Measurements from ENCODE around the gene ENTPD7. TPM values are rescaled to one million over a fixed set of nuclear protein-coding genes. Genes with fewer than 3 reads are reported as not detected.
"Not testable (repeated sequence)": the region's sequence is repeated elsewhere in the genome, so short reads cannot be mapped to it uniquely, and the experiment has no call there.

ENTPD7 gene, protein sequence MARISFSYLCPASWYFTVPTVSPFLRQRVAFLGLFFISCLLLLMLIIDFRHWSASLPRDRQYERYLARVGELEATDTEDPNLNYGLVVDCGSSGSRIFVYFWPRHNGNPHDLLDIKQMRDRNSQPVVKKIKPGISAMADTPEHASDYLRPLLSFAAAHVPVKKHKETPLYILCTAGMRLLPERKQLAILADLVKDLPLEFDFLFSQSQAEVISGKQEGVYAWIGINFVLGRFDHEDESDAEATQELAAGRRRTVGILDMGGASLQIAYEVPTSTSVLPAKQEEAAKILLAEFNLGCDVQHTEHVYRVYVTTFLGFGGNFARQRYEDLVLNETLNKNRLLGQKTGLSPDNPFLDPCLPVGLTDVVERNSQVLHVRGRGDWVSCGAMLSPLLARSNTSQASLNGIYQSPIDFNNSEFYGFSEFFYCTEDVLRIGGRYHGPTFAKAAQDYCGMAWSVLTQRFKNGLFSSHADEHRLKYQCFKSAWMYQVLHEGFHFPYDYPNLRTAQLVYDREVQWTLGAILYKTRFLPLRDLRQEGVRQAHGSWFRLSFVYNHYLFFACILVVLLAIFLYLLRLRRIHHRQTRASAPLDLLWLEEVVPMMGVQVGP
- 2.7 TPM for total RNA-seq
- long read RNA-seq, partial matches to known transcripts: 1 of 1 reads
- long read RNA-seq, other reads (novel, unspliced or antisense): 0 of 1 reads

DNA sequence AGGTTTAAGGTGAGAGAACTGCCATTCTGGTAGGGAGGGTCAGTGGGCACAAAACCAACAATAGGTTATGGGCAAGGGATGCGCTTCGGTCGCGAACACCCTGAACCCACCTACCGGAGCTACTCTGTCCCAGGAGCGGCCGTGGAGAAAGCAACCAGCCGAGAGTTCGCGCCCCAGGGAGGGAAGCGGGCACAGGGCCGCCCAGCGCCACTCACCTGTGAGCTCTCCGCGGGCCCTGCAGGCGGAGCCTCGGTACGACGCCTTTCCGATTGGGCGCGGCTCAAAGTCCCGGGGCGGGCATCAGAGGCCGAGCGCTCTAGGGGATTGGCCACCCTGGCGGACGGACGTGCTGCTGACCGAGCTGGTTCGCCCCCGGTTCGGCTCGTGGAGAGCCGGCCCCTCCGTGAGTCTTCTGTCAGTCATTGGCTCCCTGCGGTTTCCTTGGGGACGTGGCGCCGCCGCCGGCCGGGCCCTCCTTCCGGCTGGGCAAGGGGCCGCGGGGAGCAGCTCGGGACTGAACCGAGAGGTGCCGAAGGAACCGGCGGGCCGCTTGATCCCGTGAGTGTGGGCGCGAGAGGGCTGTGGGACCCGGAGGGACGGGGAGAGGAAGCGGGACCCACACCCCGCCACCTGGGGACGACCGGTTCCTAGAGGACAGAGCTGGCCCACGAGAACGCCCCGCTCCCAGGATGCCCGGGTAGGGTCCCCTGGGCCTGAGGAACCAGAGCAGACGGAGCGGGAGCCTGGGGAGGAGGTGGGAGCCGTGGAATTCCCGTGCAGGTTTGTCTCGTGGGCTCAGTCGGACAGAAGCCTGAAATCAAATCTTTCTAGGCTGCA, at the start of gene ENTPD7:
Gene ENTPD7, plus strand, starts transcription at position 479 of the 837 bp plus-strand sequence. CDS start 448 bp downstream, outside the sequence.
- DNase-seq: peak; percentile 96
- ATAC-seq: peak; percentile 100
- intact Hi-C loops (cut with micrococcal nuclease): no loop called here

DNA sequence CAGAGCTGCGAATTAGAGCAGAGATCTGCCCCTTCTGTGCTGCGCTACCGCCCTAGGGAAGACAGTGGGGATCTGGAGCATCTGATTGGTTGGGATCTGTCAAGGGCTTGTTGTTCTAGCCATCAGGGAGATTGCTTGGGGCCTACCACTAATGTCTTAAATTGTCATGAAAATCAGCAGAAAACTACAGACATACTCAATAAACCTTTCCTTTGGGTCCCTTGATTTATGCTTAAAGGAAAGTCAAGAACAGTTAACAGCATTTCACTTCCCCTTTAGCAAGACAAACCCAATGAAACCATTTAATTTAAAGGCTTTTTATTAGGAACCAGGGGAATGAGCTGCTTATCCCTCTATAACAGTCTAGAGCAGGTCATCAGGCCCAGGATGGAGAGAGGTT, 49.1 kb upstream of the ENTPD7 start:
- DNase-seq (no peak), ATAC-seq (no peak)
- intact Hi-C loops (cut with micrococcal nuclease): no loop called here

DNA sequence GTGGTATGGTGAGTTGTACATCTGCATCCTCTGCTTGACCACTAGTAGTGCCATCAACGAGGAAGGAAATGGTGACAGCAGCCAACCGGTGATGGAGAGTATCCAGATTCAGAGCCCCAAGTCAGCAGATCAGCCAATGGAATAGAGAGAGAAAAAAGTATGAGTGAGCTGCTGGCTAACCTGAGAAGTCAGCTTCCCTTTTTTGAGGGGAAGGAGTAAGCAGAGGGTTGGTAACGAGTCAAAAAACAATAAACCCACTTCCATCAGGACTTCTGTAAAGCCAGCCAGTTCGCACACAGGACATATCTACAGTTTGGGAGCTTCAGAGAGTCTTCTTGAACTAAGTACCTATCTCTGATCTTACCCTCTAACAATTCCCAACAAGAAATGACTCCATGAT, 48.0 kb upstream of the ENTPD7 start:
- intact Hi-C loops (cut with micrococcal nuclease): no loop called here
- ATAC-seq (no peak), DNase-seq (no peak)

DNA sequence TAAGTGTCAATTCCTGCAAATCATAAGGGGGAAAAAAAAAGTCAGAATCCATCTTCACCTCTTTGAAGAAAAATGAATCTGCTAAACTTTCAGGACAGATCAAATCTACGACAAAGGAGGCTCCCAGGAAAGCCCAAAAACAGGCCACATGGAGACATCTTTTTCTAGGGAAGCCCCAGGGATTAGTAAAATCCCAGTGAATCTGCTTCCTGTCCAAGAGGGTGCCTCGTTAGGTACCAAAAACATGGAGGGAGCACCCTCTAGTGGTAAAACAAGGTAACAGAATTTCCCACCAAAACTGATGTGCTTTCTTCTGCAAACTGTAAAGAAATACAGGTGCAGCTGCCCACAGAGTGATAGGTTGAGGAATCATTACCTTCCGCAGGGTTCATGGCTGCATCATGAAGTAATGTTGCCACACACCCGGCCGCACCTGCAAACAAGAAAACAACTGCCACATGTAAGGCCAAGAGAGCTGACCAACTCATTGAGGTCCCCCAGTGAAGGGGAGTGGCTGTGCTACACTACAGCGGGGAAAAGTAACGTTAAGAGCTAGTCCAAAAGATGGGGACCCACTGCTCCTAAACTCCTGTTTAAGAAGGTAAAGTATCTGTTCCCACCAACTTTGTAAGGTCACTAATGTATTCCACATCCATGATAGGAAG, 47.0 kb upstream of the ENTPD7 start:
- DNase-seq: no peak
- intact Hi-C loops (cut with micrococcal nuclease): no loop called here
- ATAC-seq: peak; percentile 74

DNA sequence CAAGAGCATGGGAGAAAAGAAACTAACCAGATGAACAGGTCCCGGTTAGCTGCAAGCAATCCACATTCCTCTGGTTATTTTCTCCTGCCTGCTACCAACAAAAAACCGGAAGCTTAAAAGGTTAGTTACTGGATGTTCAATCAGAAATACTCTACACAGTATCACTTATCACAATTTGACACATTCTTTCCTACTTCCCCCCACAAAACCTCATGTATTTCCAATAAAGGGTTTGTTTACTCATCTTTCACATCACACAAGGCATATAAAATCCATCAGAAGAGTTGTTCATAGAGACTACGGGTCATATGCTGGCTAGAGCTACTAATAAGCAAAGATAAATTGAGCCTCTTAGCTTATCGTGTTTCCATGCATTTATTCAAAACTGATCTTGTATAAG, 43.9 kb upstream of the ENTPD7 start:
- DNase-seq (no peak), ATAC-seq (no peak)
- intact Hi-C loops (cut with micrococcal nuclease): loop anchor here (5.0 kb wide), 1 partner anchor 183 kb away; the partner anchor contains the start of gene GOT1

DNA sequence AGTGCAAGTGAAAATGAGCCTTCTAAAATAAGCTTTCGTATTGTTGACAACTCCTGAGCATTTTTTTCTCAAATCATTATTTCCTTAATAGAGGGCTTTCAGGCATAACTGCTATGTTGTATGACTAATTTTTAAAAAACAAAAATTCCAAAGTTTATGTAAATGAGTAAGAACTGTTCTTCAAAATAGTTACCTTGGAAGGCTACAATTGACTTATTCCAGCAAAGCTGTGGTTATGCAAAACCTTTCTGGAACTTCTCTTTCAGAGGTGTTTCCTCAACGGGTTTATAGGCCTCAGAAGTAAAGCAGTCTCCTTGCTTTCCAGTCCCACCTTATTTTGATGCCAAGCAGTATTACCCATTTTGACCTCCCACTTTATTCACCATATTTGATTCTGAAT, 41.6 kb upstream of the ENTPD7 start:
- intact Hi-C loops (cut with micrococcal nuclease): loop anchor here (5.0 kb wide), 1 partner anchor 185 kb away; the partner anchor contains the start of gene GOT1

DNA sequence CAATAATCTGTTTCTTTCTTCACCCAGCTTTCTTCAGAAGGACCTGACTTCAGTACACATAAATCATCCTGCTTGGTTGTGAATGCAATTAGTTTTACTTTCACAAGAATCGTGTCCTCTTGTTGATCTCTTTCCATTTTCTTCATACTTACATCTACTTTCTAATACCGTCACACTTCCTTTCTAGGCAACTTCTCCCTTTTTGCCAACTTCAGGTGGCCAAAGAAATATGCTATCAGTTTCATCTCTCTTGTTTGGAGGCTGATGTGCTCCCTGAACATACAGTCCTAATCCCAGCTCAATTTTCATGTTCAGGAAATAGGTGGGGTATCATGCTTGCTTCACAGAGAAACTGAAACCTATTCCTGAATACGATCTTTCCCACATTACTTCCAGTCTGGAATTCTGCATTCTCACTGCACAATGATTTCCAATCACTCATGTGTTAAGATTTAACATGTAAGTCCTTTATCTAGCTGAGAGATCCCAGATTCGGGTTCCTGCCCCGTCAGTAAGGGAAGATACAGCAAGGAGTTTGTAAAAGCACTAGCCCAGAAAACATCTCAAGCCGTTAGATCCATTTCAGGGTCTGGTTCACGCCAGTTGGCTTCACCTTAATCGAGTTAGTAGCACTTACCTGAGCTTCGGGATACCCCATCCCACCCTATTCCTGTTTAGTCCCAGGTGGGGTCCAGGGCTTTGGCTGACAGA, 40.1 kb upstream of the ENTPD7 start:
- no peak for ATAC-seq
- intact Hi-C loops (cut with micrococcal nuclease): loop anchor here (5.0 kb wide), 1 partner anchor 187 kb away; the partner anchor contains the start of gene GOT1
- no peak for DNase-seq

More for the DNA sequence above, 41.6 kb upstream of the ENTPD7 start:
- ATAC-seq (no peak), DNase-seq (no peak)

DNA sequence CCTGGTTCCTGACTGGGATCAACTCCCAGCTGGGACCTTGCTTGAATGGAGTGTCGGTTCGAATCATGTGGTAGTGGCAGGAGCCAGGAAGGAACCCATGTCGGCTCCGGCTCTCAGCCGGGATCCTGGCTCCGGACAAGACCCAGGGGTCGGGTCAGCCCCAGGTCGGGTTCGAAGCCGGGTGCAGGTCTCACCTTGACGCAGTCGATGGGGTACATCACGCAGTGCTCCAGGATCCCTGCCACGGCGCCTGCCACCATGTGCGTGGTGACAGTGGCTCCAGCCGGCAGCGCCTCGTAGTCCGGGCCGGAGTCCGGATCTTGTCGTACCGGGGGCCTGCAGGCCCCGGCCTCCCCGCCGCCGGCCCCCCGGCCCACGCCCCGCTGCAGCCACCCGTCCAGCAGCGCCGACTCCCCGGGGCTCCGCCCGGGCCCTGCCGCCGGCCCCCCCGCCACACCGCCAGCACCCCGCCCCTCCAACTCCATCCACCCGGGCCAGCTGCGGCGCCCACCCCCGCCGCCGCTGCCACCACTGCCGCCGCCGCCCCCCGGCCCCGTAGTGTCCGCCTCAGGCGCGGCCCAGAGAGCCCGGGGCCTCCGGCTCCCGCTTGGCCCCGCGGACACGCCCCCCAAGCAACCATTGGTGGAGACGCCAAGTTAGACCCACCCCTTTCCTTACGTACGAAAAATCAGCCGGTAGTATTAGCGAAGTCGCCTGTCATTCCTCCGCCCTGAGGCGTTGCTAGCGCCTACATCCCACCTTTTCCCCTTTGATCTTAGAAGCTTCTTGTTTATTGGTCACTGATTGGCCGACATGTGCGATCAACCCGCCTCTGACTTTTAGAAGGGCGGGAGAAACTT, 39.2 kb upstream of the ENTPD7 start, which contains the start of gene SLC25A28:
Gene SLC25A28, minus strand, starts transcription at position 589 of the 860 bp plus-strand sequence. Its CDS starts 104 bp downstream, at position 485.
- ATAC-seq: no peak

DNA sequence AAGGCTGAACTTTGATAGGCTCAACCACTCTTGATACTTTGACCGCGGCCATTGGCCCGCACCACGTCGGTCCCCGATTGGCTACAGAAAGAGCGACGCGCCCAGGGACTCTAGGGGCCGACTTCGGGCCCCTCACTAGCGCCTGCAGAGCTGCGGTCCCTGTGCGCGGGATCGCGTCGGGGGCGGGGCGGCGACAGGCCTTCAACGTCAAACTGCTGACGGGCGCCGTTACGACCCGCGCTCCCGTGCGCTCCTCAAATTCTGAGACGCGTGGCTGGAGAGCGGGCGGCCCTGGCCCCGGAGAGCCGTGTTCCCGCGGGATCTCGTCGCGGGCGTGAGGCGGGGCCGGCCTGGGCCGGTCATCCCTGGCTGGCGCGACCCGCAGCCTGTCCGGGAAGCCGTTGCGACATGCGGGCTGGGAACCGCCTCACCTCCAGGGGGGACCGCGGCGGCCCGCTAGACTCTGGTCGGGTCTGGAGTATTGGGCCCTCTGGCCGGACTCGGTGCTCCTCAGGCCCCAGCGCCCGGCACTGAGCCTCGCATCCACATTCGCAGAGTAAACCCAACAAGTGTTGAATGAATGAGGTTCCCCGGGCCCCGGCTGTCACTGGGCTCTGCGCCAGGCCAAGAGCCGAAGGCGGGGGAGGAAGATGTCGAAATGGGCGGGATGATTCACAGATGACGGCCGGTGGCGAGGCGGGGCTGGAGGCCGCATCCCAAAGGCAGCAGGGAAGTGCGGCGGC, 38.4 kb upstream of the ENTPD7 start:
- intact Hi-C loops (cut with micrococcal nuclease): no loop called here
- peak; percentile 95 for DNase-seq
- peak; percentile 94 for ATAC-seq

More for the DNA sequence above, 39.2 kb upstream of the ENTPD7 start, which contains the start of gene SLC25A28:
- DNase-seq: peak; percentile 94
- intact Hi-C loops (cut with micrococcal nuclease): loop anchor here (5.0 kb wide), 1 partner anchor 188 kb away; the partner anchor contains the start of gene GOT1

DNA sequence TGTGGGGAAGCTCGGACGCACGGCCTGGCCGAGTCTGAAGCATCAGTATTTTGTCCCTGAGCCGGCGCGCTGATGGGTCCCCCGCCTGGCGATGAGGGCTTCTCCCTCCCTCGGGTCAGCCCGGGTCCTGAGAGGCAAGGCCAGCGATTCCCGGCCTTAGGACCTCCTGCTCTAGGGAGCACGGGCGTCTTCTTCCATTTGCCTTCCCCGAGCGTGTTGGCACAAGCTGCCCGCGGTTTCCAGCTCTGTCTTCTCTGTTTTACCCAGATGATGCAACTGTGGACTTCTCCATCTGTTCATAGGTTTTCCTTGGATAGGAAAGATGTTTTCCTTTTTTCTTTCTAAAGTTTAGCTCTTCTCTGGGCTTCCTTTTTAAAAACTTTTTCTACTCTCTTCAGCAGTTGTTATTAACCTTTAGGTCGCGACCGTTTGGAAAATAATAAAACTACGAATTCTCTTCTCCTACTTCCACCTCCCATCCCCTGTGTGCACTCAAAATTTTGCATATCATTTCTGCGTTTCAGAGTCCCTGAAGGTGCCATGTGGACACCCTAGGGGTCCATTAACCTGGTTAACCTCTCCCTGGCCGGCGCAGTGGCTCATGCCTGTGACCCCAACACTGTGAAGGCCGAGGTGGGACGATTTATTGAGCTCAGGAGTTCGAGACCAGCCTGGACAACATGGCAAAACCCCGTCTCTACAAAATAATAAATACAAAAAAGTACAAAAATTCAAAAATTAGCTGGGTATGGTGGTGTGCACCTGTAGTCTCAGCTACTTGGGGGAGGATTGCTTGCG, 37.7 kb upstream of the ENTPD7 start:
- peak; percentile 15 for ATAC-seq
- DNase-seq: no peak
- intact Hi-C loops (cut with micrococcal nuclease): no loop called here

DNA sequence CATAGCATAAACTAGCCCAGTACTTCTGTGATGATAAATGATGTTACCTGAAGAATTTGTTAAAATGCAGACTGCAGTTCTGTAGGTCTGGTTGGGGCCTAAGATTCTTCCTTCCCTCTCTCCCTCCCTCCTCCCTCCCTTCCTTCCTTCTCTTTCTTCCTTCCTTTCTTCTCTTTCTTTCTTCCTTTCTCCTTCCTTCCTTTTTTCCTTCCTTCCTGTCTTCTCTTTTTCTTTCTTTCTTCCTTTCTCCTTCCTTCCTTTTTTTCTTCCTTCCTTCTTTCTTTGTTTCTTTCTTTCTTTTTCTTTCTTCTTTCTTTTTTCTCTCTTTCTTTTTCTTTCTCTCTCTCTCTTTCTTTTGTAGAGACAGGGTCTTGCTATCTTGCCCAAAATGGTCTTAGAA, 35.4 kb upstream of the ENTPD7 start:
- DNase-seq (no peak), ATAC-seq (no peak)
- intact Hi-C loops (cut with micrococcal nuclease): no loop called here

DNA sequence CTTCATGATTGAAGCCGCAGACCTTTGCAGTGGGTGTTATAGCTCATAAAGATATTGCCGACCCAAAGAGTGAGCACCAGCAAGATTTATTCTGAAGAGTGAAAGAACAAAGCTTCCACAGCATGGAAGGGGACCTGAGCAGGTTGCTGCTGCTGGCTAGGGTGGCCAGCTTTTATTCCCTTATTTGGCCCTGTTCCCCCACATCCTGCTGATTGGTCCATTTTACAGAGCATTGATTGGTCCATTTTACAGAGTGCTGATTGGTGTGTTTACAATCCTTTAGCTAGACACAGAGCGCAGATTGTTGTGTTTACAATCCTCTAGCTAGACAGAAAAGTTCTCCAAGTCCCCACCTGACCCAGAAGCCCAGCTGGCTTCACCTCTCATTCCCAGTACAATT, 34.2 kb upstream of the ENTPD7 start:
- ATAC-seq; DNase-seq; intact Hi-C loops (cut with micrococcal nuclease): not testable (repeated sequence)

DNA sequence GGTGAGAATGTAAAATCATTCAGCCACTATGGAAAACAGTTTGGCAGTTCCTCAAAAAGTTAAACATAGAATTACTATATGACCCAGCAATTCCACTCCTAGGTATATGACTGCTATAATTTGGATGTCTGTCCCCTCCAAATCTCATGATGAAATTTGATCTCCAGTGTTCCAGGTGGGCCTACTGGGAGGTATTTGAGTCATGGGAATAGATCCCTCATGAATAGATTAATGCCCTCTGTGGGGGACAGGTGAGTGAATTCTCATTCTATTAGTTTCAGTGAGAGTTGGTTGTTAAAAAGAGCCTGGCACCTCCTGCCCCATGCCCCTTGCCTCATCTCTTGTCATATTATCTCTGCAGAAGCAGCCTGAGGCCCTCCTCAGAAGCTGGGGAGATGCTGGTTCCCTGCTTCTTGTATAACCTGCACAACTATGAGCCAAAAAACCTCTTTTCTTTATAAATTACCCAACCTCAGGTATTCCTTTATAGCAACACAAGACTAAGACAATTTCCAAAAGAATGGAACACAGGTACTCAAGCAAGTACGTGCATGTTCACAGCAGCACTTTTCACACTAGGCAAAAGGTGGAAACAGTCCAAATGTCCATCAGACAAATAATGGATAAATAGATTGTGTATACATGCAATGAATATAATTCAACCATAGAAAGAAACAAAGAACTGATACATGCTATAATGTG, 30.2 kb upstream of the ENTPD7 start:
- ATAC-seq (no peak), DNase-seq (no peak)
- intact Hi-C loops (cut with micrococcal nuclease): no loop called here

DNA sequence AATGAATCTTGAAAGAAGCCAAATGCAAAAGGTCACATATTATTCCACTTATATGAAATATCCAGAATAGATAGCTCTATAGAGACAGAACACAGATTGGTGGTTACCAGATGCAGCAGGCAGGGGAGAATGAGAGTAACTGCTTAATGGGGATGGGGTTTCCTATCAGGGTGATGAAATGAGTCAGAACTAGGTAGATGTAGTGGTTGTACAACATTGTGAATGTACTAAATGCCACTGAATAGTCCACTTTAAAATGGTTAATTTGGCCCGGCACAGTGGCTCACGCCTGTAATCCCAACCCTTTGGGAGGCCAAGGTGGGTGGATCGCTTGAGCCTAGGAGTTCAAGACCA, 29.7 kb upstream of the ENTPD7 start:
- intact Hi-C loops (cut with micrococcal nuclease): no loop called here
- no peak for ATAC-seq

DNA sequence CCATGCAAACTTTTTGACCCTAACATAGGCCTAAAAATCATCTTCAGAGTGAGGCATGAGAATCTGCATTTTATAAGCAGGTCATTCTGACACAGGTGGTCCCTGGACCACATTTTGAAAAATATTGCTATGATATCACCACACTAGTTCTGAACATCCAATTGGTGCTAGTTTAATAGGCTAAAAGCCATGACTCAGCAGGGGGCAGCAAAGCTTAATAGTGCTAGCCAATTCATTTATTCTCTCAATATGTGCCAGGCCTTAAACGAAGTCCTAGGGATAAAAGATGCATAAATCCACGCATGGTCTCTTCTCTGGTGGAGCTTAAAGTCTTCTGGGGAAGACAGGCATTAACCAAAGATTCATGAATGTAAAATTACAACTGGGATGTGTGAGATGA, 28.9 kb upstream of the ENTPD7 start:
- intact Hi-C loops (cut with micrococcal nuclease): no loop called here
- DNase-seq (no peak), ATAC-seq (no peak)

More for the DNA sequence above, 29.7 kb upstream of the ENTPD7 start:
- no peak for DNase-seq
